GM19099 (cell line): ENCODE results near the gene ZP4.

ENCODE experiments used
- POLR2A ChIP-seq: IDR thresholded peaks from 3 replicates; pipeline ENCODE4 v1.6.1; 2011; ENCODE audit warnings: low read depth; ENCODE audit not compliant: insufficient read length; ENCODE audit errors: extremely low read depth

Gene ZP4

GRCh38 chr1:237858992-237859391, 31.7 kb downstream of the ZP4 start:
- no peak for TF ChIP-seq POLR2A

DNA sequence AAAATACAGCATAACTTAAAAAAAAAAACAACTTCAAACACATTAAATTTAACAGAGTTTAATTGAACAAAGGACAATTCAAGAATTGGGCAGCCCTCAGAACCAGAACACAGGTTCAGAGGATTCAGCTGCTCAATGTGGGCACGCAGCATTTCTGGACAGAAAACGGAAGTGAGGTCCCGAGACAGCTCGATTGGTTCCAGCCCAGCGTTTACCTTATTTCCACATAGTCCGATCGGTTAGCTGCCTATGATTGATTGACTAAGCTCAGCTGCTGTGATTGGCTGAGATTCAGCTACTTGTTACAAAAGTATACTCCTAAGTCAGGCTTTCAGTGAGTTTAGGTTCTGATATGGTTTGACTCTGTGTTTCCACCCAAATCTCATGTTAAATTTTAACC, 33.3 kb downstream of the ZP4 start:
- TF ChIP-seq POLR2A = no peak

GRCh38 chr1:237852342-237852741, 38.4 kb downstream of the ZP4 start:
- no peak for TF ChIP-seq POLR2A

GRCh38 chr1:237851210-237851845, 39.4 kb downstream of the ZP4 start:
- no peak for TF ChIP-seq POLR2A

DNA sequence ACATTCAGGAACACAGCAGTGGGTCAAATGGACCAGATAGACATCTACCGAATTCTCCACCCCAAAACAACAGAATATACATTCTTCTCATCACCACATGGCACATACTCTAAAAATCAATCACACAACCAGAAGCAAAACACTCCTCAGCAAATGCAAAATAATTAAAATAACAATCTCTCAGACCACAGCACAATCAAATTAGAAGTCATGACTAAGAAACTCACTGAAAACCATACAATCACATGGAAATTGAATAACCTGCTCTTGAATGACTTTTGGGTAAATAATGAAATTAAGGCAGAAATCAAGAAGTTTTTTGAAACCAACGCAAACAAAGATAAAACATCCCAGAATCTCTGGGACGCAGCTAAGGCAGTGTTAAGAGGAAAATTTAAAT, 49.2 kb downstream of the ZP4 start:
- TF ChIP-seq POLR2A = no peak

DNA sequence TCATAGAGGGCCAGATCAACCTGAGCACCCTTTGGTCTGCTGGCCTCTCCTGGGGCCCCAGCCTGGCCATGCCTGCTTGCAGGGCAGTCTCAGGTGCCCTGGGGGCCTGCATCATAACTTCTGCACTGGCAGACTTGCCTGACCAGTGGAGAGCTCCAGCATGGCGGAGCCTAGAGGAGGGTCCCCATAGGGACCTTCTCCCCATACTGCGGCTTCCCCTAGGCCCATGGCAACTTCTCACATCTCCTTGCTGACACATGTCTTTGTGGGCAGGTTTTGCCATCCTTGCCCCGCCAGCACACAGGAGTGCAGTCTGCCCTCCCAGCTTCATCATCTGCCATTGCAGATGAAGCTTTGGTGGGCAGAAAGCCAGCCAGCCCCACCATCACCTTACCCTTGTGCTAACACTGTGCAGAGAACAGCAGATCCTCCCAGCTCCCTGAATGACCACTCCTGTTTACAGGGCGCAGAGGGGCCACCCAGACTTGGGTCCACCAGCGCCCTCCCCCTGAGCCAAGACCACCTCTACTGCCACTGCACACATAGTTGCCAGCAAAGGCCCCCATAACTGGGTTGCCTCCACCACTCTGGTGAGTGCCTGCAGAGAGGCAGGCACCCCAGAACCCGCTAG, 51.7 kb downstream of the ZP4 start:
- no peak for TF ChIP-seq POLR2A

DNA sequence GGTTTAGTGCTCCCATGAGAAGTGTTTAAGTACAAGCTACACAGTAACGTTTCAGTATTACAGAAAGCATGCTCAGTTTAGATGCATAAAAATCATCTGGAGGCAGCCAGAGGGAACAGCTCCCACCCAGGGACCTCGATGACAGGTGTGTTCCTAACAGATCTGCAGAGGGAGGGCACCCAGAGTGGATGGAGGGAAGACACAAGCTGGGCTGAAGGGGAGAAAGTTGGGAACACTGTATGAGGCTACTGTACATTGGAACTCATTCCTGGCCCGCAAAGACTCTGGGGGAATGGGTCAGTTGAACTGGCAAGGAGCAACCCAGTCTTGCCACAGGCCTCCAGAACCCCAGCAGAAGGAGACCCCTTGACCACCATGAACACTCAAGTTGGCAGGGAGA, 52.4 kb downstream of the ZP4 start:
- TF ChIP-seq POLR2A = no peak

GRCh38 chr1:237834461-237834860, 56.3 kb downstream of the ZP4 start:
- no peak for TF ChIP-seq POLR2A

DNA sequence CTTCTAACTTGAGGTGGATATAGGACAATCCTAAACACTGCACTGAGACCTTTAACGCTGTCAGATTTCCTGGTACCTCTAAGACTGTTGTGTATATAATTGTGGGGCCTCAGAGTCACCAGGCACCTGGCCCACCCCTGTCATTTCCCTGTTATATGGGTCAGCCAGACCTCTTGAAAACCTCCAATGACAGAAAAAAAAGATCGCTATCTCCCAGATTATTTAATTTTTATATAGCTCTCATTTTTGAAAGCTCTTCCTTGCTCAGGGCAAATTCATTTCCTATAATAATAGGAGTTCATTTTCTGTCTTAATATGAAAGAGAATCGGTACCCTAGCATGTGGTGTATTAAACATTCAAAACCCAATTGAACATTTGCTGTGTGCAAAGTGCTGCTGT, 56.7 kb downstream of the ZP4 start:
- TF ChIP-seq POLR2A = no peak

GRCh38 chr1:237832858-237833257, 57.9 kb downstream of the ZP4 start:
- no peak for TF ChIP-seq POLR2A
